Prostate gland (tissue), 2 donors: Measurements from ENCODE around the gene HS6ST2.

Experiments used
- POLR2AphosphoS5 ChIP-seq: sonication (generic); formaldehyde crosslinking; IDR thresholded peaks from one replicate; pipeline ENCODE4 v1.6.1; 2017; ENCODE audit warnings: antibody characterized with exemption
- TF ChIP-seq, protein P1 (sequence below), 4 experiments: fragments of 200-600 bp in 2 of 4; fragments of 450-650 bp in 2 of 4; sonication (generic) in 2 of 4; IDR thresholded peaks; 1 replicate in 3 of 4; 2 replicates in 1 of 4; pipeline ENCODE4 v1.5.1; 2016 to 2019; ENCODE audit warnings: antibody characterized with exemption in 4 of 4, mild to moderate bottlenecking in 2 of 4, moderate library complexity in 2 of 4

DNA sequence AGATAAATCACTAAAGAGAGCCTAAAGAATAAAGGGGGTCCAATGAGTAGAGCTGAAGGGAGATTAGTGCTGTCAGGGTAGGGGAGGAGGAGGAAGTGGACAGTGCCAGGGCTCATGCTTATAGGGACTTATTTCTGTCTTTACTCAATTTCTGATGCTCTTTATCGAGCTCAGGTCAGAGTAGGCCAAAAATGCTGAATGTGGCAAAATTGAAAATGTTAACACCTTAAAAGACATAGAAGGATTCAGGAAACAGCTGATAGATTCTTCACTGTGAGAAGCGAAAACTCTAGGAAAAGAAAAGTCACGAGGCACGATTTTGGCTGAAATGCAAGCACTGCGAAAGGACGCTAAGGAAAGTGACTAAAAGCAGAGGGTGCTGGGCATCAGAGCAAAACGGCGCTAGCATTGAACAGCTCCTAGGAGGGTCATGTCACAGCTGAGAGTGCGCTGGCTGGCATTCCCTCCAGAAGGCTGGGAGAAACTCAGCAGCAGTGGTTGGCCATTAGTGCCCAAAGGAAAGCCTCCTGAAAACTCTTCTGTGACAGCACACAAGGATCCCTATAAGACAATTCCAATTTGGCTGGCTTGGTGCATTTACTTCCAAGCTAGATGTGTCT lies 150.9 kb downstream of the HS6ST2 start:
- TF ChIP-seq POLR2AphosphoS5, result no peak
- TF ChIP-seq, protein P1, sequence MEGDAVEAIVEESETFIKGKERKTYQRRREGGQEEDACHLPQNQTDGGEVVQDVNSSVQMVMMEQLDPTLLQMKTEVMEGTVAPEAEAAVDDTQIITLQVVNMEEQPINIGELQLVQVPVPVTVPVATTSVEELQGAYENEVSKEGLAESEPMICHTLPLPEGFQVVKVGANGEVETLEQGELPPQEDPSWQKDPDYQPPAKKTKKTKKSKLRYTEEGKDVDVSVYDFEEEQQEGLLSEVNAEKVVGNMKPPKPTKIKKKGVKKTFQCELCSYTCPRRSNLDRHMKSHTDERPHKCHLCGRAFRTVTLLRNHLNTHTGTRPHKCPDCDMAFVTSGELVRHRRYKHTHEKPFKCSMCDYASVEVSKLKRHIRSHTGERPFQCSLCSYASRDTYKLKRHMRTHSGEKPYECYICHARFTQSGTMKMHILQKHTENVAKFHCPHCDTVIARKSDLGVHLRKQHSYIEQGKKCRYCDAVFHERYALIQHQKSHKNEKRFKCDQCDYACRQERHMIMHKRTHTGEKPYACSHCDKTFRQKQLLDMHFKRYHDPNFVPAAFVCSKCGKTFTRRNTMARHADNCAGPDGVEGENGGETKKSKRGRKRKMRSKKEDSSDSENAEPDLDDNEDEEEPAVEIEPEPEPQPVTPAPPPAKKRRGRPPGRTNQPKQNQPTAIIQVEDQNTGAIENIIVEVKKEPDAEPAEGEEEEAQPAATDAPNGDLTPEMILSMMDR (IDR thresholded peaks at IDR 0.05), result no peak
